PFSK-1 (cell line): ENCODE results near the gene PTPRN2.

Source experiments
- FOXP2 ChIP-seq: optimal IDR thresholded peaks from 2 replicates; pipeline ENCODE3; 2011; ENCODE audit warnings: borderline replicate concordance, control low read depth, inconsistent platforms; ENCODE audit not compliant: insufficient read depth; ENCODE audit errors: extremely low read length, extremely low read depth
- POLR2AphosphoS5 ChIP-seq: IDR thresholded peaks from 2 replicates; pipeline ENCODE4 v1.6.1; 2012; ENCODE audit warnings: low read depth, mild to moderate bottlenecking, control low read depth, low read length, moderate library complexity
- SIN3A ChIP-seq: IDR thresholded peaks from 2 replicates; pipeline ENCODE4 v1.6.1; 2012; ENCODE audit warnings: mild to moderate bottlenecking, low read length, moderate library complexity, borderline replicate concordance; ENCODE audit not compliant: insufficient read depth
- TAF1 ChIP-seq: IDR thresholded peaks from 2 replicates; pipeline ENCODE4 v1.6.1; 2012; ENCODE audit warnings: low read length, control low read depth, borderline replicate concordance; ENCODE audit not compliant: insufficient read depth
- TF ChIP-seq, protein P1 (sequence below), 2 experiments: IDR thresholded peaks; 2 replicates each; pipeline versions ENCODE4 v1.6.1 to v1.8.0; 2011 to 2012; ENCODE audit warnings: low read depth in 2 of 2, low read length in 2 of 2, control low read depth in 1 of 2, inconsistent platforms in 1 of 2, mild to moderate bottlenecking in 1 of 2, moderate library complexity in 1 of 2; ENCODE audit not compliant: insufficient read depth in 1 of 2

The PTPRN2 gene

DNA sequence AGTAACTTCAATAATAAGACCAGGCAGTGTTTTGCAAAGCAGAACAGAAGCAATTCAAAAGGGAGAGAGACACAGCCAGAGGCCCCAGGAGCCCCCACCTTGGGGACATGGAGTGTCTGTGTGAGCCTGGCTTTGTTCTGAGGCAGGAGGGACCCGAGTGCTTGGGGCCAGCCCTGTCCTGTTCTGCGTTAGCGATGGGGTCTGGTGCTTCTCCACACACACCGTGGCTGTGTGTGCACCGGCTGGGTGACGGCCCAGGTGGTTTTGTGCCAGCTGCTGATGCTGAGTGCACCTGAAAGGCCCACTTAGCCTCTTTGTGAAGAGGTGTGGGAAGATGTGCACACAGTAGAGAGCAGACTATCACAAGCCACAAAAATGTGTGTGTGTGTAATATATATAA lies 781.9 kb downstream of the PTPRN2 start:
- TF ChIP-seq SIN3A (no peak), TAF1 (no peak), FOXP2 (no peak), POLR2AphosphoS5 (no peak)
- TF ChIP-seq, protein P1, sequence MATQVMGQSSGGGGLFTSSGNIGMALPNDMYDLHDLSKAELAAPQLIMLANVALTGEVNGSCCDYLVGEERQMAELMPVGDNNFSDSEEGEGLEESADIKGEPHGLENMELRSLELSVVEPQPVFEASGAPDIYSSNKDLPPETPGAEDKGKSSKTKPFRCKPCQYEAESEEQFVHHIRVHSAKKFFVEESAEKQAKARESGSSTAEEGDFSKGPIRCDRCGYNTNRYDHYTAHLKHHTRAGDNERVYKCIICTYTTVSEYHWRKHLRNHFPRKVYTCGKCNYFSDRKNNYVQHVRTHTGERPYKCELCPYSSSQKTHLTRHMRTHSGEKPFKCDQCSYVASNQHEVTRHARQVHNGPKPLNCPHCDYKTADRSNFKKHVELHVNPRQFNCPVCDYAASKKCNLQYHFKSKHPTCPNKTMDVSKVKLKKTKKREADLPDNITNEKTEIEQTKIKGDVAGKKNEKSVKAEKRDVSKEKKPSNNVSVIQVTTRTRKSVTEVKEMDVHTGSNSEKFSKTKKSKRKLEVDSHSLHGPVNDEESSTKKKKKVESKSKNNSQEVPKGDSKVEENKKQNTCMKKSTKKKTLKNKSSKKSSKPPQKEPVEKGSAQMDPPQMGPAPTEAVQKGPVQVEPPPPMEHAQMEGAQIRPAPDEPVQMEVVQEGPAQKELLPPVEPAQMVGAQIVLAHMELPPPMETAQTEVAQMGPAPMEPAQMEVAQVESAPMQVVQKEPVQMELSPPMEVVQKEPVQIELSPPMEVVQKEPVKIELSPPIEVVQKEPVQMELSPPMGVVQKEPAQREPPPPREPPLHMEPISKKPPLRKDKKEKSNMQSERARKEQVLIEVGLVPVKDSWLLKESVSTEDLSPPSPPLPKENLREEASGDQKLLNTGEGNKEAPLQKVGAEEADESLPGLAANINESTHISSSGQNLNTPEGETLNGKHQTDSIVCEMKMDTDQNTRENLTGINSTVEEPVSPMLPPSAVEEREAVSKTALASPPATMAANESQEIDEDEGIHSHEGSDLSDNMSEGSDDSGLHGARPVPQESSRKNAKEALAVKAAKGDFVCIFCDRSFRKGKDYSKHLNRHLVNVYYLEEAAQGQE (IDR thresholded peaks at IDR 0.05; ENCODE audit: insufficient read depth in 1 of 2, low read depth in 2 of 2, low read length in 2 of 2) = no peak

DNA sequence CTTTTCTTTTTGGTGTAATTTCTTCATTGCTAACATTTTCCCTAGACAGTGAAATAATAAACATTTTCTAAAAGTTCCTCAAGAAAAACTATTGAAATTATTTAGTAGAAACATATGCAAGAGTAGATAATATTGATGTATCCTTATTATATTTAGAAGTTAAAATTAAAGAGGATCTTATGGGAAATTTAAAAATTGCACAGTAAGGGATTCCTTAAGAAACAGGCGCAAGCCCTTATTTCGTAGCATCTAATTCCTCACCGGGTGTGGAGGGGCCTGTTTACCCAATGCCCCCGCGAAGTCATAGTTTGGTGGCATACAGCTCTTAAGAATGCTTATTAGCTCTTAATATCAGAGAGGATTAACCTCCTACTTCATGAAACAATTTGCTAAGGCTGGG lies 783.7 kb downstream of the PTPRN2 start:
- TF ChIP-seq POLR2AphosphoS5 (no peak), TAF1 (no peak), FOXP2 (no peak), SIN3A (no peak)
- TF ChIP-seq, protein P1 (IDR thresholded peaks at IDR 0.05; ENCODE audit: insufficient read depth in 1 of 2, low read depth in 2 of 2, low read length in 2 of 2) = no peak

DNA sequence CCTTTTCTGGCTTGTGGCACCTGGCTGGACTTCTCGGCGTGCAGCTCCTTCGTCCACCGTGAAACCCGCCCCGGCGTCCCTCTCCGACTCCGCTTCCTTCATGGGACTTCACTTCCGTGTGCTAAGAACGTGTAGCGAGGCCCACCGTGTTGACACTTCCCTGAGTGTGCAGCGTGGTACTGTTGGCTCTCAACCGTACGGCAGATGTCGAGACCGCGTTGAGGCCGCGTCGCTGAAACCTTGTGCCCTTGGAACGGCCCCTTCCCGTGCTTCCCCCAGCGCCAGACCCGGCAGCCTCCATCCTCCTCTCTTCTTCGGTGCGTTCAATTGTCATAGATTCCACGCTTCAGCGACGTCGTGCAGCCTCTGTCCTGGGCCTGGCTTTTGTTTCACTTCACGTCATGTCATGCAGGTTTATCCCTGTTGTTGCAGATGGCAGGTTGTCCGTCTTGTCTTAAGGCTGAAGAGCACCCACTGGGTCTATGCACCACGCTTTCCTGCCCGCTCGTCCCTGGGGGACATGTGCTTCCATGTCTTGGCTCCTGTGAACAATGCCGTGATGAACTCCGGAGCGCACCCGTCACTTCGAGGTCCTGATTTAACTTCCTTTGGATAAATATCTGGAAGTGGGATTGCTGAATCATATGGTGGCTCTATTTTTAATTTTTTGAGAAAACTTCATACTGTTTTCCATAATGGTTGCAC lies 785.5 kb downstream of the PTPRN2 start:
- TF ChIP-seq SIN3A = no peak
- no peak for TF ChIP-seq FOXP2
- no peak for TF ChIP-seq POLR2AphosphoS5
- TF ChIP-seq TAF1 = no peak
- TF ChIP-seq, protein P1 (IDR thresholded peaks at IDR 0.05; ENCODE audit: insufficient read depth in 1 of 2, low read depth in 2 of 2, low read length in 2 of 2) = no peak

DNA sequence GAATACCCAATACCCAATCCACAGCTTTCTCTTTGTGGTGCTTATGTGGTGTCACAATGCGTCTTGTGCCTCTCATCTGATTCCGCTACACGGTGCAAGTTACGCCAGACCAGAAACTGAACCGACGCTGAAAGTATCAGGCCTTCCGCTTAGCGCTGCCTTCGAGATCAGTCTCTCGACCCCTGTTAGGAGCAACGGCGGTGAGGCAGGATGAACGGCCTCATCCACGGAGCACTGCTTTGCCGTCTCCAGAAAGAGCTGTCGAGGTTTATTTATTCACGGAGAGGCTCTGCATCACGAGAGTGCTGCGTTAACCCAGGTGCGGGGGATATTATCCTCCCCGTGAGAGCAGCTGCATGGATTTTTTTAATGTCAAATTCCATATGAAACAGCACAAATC lies 786.5 kb downstream of the PTPRN2 start:
- TF ChIP-seq SIN3A = no peak
- TF ChIP-seq, protein P1 (IDR thresholded peaks at IDR 0.05; ENCODE audit: insufficient read depth in 1 of 2, low read depth in 2 of 2, low read length in 2 of 2) = no peak
- TF ChIP-seq FOXP2 = no peak
- TF ChIP-seq TAF1 = no peak
- no peak for TF ChIP-seq POLR2AphosphoS5

DNA sequence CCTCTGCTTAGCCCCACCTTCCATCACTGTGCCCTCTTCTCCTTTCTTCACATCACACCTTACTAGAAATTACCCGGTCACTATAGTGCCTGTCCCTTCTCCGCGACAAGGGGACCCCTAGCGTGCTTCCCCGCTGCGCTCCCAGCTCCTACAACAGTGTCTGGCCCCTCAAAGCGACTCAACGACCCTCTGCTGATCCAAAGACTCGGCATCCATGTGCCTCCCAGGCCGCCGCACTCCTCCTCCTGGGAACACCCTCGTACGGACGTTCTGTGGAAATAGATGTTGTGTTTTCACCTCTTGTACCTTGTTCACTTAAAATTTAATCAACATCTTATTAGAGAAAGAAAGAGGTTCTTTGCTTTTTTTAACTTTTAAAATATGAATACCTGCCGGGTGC lies 787.3 kb downstream of the PTPRN2 start:
- TF ChIP-seq POLR2AphosphoS5 = no peak
- no peak for TF ChIP-seq TAF1
- no peak for TF ChIP-seq FOXP2
- TF ChIP-seq, protein P1 (IDR thresholded peaks at IDR 0.05; ENCODE audit: insufficient read depth in 1 of 2, low read depth in 2 of 2, low read length in 2 of 2) = no peak
- TF ChIP-seq SIN3A = no peak
